ENCODE measurements around the gene GAB1.

DNA sequence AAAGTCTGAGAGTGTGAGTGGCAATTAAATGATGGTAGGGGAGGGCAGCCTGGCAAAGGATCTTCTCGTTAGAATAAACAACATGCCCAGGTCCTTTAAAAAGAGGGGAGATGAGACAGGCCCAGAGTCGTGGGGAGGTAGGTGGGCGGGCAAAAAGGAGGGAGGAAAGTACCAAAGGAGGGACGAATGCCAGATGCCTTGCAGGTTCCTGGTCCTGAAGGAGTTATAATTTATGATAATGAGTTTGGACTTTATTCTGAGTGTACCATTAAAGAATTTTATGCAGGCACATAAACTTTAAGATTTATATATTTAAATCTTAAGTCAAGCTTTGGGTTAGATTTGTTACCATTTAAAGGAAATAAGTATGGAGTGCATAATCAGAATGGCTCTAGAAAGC lies 114.5 kb downstream of the GAB1 start:
- TF ChIP-seq POLR2AphosphoS5 (IDR thresholded peaks at IDR 0.05; ENCODE audit: low read depth, low read length) (no peak), CTCF (IDR thresholded peaks at IDR 0.05 in 2 of 3, conservative IDR thresholded peaks at IDR 0.05 in 1 of 3; ENCODE audit: borderline replicate concordance in 1 of 3, insufficient read depth in 1 of 3, low read depth in 2 of 3, low read length in 2 of 3) (no peak), EZH2phosphoT487 (IDR thresholded peaks at IDR 0.05; ENCODE audit: borderline replicate concordance) (no peak), TCF7L2 (IDR thresholded peaks at IDR 0.05; ENCODE audit: borderline replicate concordance, extremely low read depth, insufficient read depth, insufficient read length) (no peak), EGR1 (IDR thresholded peaks at IDR 0.05; ENCODE audit: low read depth) (no peak)

All from HCT116 (cell line).